Measurements from ENCODE around the gene IGSF9.
A peak's percentile ranks its signal among the peaks of the same experiment; 100 is the strongest.

The IGSF9 gene

GRCh38 chr1:159960721-159961381, 15.4 kb upstream of the IGSF9 start:
- Histone ChIP-seq H3K9me3 (ENCODE audit: control insufficient read depth, insufficient read depth, low read length) (no peaks in the 10 kb centered on the region), H3K4me1 (ENCODE audit: insufficient read depth, low read length) (no peaks in the 10 kb centered on the region), H3K36me3 (ENCODE audit: insufficient read depth, low read length) (no peaks in the 10 kb centered on the region), H3K9ac (ENCODE audit: low read depth, low read length) (no peak overlapping the region)

DNA sequence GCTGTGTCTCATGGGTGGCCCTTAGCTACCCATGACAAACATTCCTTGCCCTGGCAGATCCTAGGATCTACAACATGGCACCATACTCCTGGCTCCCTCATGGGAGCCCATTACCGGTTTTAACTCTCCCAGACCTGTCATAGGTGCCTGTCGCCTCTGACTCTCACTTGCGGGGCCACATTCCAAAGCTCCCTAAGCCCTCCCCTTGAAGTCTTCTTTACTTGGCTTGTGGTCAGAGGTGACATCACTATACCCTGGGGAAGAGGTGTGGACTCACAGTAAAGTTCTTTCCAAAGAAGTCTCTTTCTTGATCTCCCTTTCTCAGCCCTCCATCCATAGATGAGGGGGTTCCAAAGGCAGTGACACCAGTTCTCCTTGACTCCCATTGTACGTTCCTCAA, 14.0 kb upstream of the IGSF9 start:
- Histone ChIP-seq H3K4me1 (ENCODE audit: insufficient read depth, low read length) (no peaks in the 10 kb centered on the region), H3K36me3 (ENCODE audit: insufficient read depth, low read length) (no peaks in the 10 kb centered on the region), H3K9ac (ENCODE audit: low read depth, low read length) (no peak overlapping the region), H3K9me3 (ENCODE audit: control insufficient read depth, insufficient read depth, low read length) (no peaks in the 10 kb centered on the region)

GRCh38 chr1:159958719-159959380, 13.4 kb upstream of the IGSF9 start:
- Histone ChIP-seq H3K4me1 (ENCODE audit: insufficient read depth, low read length) (no peaks in the 10 kb centered on the region), H3K36me3 (ENCODE audit: insufficient read depth, low read length) (no peaks in the 10 kb centered on the region), H3K9ac (ENCODE audit: low read depth, low read length) (no peak overlapping the region), H3K9me3 (ENCODE audit: control insufficient read depth, insufficient read depth, low read length) (no peaks in the 10 kb centered on the region)

DNA sequence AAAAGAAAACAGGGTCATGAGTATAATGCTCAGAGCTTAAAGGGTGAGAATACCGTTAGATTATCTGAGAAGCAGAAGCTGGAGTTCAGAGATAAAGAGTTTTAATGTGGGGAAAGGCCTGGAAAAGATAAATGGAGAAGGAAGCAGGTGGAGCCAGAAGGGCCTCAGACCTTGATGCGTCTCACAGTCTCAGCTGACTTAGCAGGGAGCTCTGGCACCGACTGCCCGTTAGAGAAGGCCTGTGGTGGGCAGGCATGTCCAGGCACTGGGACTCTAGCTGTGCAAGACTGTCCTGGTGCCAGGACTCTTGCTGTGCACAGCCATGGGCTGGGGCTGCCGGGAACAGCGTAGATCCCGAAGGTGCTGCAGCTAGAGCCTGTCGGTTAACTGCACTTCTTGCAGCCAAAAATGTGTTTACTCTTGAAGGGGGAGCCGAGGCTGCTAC, 12.4 kb upstream of the IGSF9 start:
- Histone ChIP-seq H3K9ac (ENCODE audit: low read depth, low read length) (no peak overlapping the region), H3K36me3 (ENCODE audit: insufficient read depth, low read length) (no peaks in the 10 kb centered on the region), H3K4me1 (ENCODE audit: insufficient read depth, low read length) (no peaks in the 10 kb centered on the region), H3K9me3 (ENCODE audit: control insufficient read depth, insufficient read depth, low read length) (no peaks in the 10 kb centered on the region)

- Histone ChIP-seq H3K9me3 (ENCODE audit: control insufficient read depth, insufficient read depth, low read length) (no peaks in the 10 kb centered on the region), H3K36me3 (ENCODE audit: insufficient read depth, low read length) (no peaks in the 10 kb centered on the region), H3K9ac (ENCODE audit: low read depth, low read length) (no peak overlapping the region), H3K4me1 (ENCODE audit: insufficient read depth, low read length) (no peaks in the 10 kb centered on the region)
These were observed 10.0 kb upstream of the IGSF9 start for GRCh38 chr1:159955456-159955855.

DNA sequence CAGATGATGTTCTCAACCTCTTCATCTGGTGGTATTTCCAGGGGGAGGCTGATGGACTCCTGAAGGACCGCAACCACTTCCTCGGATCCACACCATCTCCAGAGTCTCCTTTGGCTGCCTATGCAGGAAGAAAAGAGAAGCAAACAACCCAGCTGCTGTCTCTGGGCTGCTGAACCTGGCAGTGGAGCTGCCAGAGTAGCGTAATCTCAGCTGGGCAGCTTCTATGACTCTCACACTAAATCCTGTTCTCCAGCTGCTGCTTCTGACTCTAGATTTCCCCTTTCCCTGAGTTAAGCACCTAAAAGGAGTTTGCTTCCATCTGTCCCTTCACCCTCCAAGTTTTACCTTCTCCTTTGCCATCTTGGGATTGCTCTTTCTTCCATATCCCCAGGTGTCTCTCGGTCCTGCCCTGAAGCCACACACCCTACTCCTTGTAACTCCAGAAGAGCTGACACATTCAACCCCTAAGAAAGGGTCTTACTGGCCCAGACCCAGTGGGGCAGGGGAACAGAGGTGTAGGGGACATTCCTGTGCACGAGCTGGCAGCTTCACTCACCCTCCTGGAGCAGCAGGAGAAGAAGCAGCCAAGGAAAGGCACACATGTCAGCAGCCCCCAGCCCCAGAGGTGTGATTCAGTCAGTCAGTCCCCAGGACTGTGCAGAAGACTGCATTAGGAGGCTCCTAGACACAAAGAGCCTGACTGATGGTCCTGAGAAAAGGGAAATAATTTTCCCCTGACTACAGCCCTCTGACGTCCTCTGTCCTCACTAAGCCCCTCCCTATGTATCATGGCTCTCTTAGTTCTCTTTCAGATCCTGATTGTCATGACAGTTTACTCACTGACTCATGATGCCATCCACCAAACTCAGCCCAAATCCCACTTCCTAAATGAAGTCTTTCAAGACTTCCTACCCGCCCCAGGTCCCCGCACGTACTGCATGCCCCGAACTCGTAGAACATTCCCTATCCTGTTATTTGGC, 8.4 kb upstream of the IGSF9 start, which contains the start of gene SLAMF9:
Gene SLAMF9 (minus strand): TSS at position 702 of the 980 bp plus-strand sequence. CDS start 100 bp downstream, at position 602.
- H3K4me1 ChIP-seq (ENCODE audit: insufficient read depth, low read length): no peaks in the 10 kb centered on the region
- H3K9ac ChIP-seq (ENCODE audit: low read depth, low read length): no peak within 1 kb of the TSS
- H3K9me3 ChIP-seq (ENCODE audit: control insufficient read depth, insufficient read depth, low read length): no peaks in the 10 kb centered on the region
- H3K36me3 ChIP-seq (ENCODE audit: insufficient read depth, low read length): no peaks in the 10 kb centered on the region

GRCh38 chr1:159952932-159953331, 7.5 kb upstream of the IGSF9 start:
- Histone ChIP-seq H3K36me3 (ENCODE audit: insufficient read depth, low read length) (no peaks in the 10 kb centered on the region), H3K4me1 (ENCODE audit: insufficient read depth, low read length) (no peaks in the 10 kb centered on the region), H3K9ac (ENCODE audit: low read depth, low read length) (no peak overlapping the region), H3K9me3 (ENCODE audit: control insufficient read depth, insufficient read depth, low read length) (no peaks in the 10 kb centered on the region)

GRCh38 chr1:159951551-159951950, 6.1 kb upstream of the IGSF9 start:
- no peaks in the 10 kb centered on the region for H3K9me3 ChIP-seq (ENCODE audit: control insufficient read depth, insufficient read depth, low read length)

DNA sequence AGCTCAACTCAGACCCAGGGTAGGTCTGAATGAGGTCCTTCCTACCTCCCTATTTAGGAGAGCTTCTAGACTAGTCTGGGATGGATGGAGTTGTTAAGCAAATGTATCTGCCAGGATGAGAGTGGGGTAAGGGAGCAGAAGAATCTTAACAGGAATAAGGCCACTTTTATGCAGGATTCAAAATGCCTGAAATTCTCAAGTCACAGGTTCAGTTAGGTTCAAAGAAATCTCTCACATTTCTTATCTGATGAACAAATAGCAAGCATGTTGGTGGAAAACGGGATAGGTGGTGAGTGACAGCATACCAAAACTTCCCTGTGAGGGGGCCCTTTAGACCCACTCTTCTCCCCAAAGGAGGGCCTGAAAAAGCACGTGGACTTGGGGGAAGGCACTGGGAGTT, 5.6 kb upstream of the IGSF9 start:
- no peak overlapping the region for H3K9ac ChIP-seq (ENCODE audit: low read depth, low read length)
- no peaks in the 10 kb centered on the region for H3K36me3 ChIP-seq (ENCODE audit: insufficient read depth, low read length)
- no peaks in the 10 kb centered on the region for H3K4me1 ChIP-seq (ENCODE audit: insufficient read depth, low read length)
- H3K9me3 ChIP-seq (ENCODE audit: control insufficient read depth, insufficient read depth, low read length): no peaks in the 10 kb centered on the region

More at GRCh38 chr1:159951551-159951950, 6.1 kb upstream of the IGSF9 start:
- no peaks in the 10 kb centered on the region for H3K4me1 ChIP-seq (ENCODE audit: insufficient read depth, low read length)
- H3K36me3 ChIP-seq (ENCODE audit: insufficient read depth, low read length): no peaks in the 10 kb centered on the region
- H3K9ac ChIP-seq (ENCODE audit: low read depth, low read length): no peak overlapping the region

- Histone ChIP-seq H3K4me1 (ENCODE audit: insufficient read depth, low read length) (no peaks in the 10 kb centered on the region), H3K9me3 (ENCODE audit: control insufficient read depth, insufficient read depth, low read length) (no peaks in the 10 kb centered on the region)
These were observed 4.6 kb upstream of the IGSF9 start for GRCh38 chr1:159949981-159950381.

GRCh38 chr1:159949123-159949522, 3.7 kb upstream of the IGSF9 start:
- H3K4me1 ChIP-seq (ENCODE audit: insufficient read depth, low read length): no peaks in the 10 kb centered on the region
- H3K9ac ChIP-seq (ENCODE audit: low read depth, low read length): no peak overlapping the region
- no peaks in the 10 kb centered on the region for H3K36me3 ChIP-seq (ENCODE audit: insufficient read depth, low read length)
- no peaks in the 10 kb centered on the region for H3K9me3 ChIP-seq (ENCODE audit: control insufficient read depth, insufficient read depth, low read length)

More at GRCh38 chr1:159949981-159950381, 4.6 kb upstream of the IGSF9 start:
- no peak overlapping the region for H3K9ac ChIP-seq (ENCODE audit: low read depth, low read length)
- no peaks in the 10 kb centered on the region for H3K36me3 ChIP-seq (ENCODE audit: insufficient read depth, low read length)

DNA sequence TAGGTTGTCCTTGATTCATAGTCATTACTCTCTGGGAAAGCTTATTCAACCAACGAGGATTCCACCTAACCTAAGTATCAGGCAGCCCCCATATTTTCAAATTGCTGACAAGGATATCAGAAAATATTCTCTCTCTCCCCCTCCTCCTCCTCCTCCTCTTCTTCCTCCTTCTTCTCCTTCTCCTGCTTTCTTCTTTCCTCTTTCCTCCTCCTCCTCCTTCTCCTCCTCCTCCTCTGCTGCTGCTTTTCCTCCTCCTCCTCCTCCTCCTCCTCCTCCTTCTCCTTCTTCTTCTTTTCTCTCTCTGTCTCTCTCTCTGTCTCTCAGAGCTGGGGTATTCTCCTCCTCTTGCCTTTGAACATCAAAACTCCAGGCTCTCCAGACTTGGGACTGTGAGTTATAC, 2.5 kb upstream of the IGSF9 start:
- Histone ChIP-seq H3K36me3 (ENCODE audit: insufficient read depth, low read length) (no peaks in the 10 kb centered on the region), H3K4me1 (ENCODE audit: insufficient read depth, low read length) (no peaks in the 10 kb centered on the region), H3K9ac (ENCODE audit: low read depth, low read length) (no peak overlapping the region), H3K9me3 (ENCODE audit: control insufficient read depth, insufficient read depth, low read length) (no peaks in the 10 kb centered on the region)

DNA sequence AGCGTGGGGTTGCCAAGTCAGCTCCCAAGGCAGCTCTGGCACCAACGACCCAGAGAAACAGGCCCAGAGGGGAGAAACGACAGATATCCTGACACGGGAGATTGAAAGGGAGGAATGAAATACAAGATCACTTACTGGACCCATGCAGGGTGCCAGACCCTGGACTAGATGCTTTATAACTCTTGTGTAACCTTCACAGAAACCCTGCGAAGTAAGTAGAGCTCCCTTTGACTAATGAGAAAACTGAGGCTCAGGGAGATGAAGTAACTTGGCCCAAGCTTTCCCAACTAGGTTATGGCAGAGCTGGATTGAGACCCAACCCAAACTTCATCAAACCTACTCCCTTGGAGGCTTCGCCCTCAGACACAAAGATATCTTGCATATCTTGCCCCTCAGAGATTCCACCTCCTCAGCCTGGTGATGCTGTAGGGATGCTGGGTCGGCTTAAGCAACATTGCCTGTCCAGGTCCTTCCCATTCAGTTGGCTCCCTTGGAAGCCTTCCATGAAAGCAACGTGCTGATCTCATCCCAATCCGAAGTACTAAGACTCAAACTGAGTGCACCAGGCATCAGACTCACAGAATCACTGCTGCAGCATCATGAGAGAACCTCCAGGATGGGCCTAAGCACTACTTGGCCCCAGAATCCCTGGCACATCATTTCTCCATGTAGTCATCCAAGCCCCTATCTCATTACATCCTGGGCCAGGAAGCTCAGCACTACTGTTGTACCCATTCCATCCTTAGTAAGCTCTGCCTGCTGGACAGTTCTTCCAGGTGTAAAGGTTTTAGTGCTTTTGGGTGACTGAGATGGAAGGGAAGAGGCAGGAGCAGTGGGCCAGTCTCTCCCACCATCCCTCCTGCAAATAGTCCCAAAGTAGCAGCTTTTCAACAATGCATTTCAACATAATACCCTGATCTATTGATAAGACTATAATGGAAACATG, 1.1 kb upstream of the IGSF9 start:
- Histone ChIP-seq H3K4me1 (ENCODE audit: insufficient read depth, low read length) (no peaks in the 10 kb centered on the region), H3K9ac (ENCODE audit: low read depth, low read length) (peak overlapping the region; percentile 57; the same call in 1 of the 2 replicates), H3K9me3 (ENCODE audit: control insufficient read depth, insufficient read depth, low read length) (no peaks in the 10 kb centered on the region), H3K36me3 (ENCODE audit: insufficient read depth, low read length) (no peaks in the 10 kb centered on the region)
